HepG2 (cell line): ENCODE data around the gene CERS6. TPM values are rescaled to one million over a fixed set of nuclear protein-coding genes. Genes with fewer than 3 reads are reported as not detected.

Experiments used
- CCDC6 ChIP-seq: sonication (generic); formaldehyde crosslinking; IDR thresholded peaks from 2 replicates; pipeline ENCODE4 v1.8.1; 2022; ENCODE audit warnings: mild to moderate bottlenecking, missing genetic modification reagents, moderate library complexity
- CEBPB ChIP-seq: IDR thresholded peaks from 2 replicates; pipeline ENCODE4 v1.6.1; 2011; ENCODE audit warnings: low read depth, low read length, improper control_type of control experiment, borderline replicate concordance
- CHD4 ChIP-seq: fragments of 200-600 bp; sonication (generic); IDR thresholded peaks from 2 replicates; pipeline ENCODE4 v1.7.0; 2017; ENCODE audit warnings: mild to moderate bottlenecking, low read length, borderline replicate concordance
- EEA1 ChIP-seq: sonication (generic); formaldehyde crosslinking; IDR thresholded peaks from 2 replicates; pipeline ENCODE4 v1.5.1; 2020; ENCODE audit warnings: mild to moderate bottlenecking, missing genetic modification reagents, borderline replicate concordance
- FOXA3 ChIP-seq: IDR thresholded peaks from 2 replicates; pipeline ENCODE4 v1.6.1; 2016; ENCODE audit warnings: missing genetic modification reagents, missing compliant biosample characterization
- FOXP4 ChIP-seq: sonication (generic); formaldehyde crosslinking; IDR thresholded peaks from 2 replicates; pipeline ENCODE4 v1.4.0; 2020; ENCODE audit warnings: missing genetic modification reagents
- GATA4 ChIP-seq: sonication (generic); IDR thresholded peaks from 2 replicates; pipeline ENCODE4 v1.6.1; 2016; ENCODE audit warnings: antibody characterized with exemption, low read depth, borderline replicate concordance
- GATAD2A ChIP-seq: IDR thresholded peaks from 2 replicates; pipeline ENCODE4 v1.6.1; 2016
- HDAC2 ChIP-seq: sonication (generic); formaldehyde crosslinking; IDR thresholded peaks from 2 replicates; pipeline ENCODE4 v1.4.0; 2020; ENCODE audit warnings: missing genetic modification reagents
- HIC2 ChIP-seq: sonication (generic); formaldehyde crosslinking; IDR thresholded peaks from 2 replicates; pipeline ENCODE4 v1.9.0; 2022; ENCODE audit warnings: low read depth, missing genetic modification reagents
- HNF4G ChIP-seq, 2 experiments: sonication (generic) in 1 of 2; formaldehyde crosslinking in 1 of 2; IDR thresholded peaks; 2 replicates each; pipeline versions ENCODE4 v1.4.0 to v1.6.1; 2011 to 2020; ENCODE audit warnings: borderline replicate concordance in 2 of 2, low read depth in 2 of 2, mild to moderate bottlenecking in 2 of 2, low read length in 1 of 2, missing genetic modification reagents in 1 of 2, moderate library complexity in 1 of 2
- MTA3 ChIP-seq: sonication (generic); formaldehyde crosslinking; IDR thresholded peaks from 2 replicates; pipeline ENCODE4 v1.4.0; 2020; ENCODE audit warnings: missing genetic modification reagents
- NR2F6 ChIP-seq, 2 experiments: IDR thresholded peaks; 2 replicates each; pipeline ENCODE4 v1.6.1; 2016; ENCODE audit warnings: antibody characterized with exemption in 1 of 2, mild to moderate bottlenecking in 1 of 2
- PAXIP1 ChIP-seq: sonication (generic); formaldehyde crosslinking; conservative IDR thresholded peaks from 2 replicates; pipeline ENCODE4 v1.4.0; 2020; ENCODE audit warnings: mild to moderate bottlenecking, missing genetic modification reagents, moderate library complexity
- RAD51 ChIP-seq: fragments of 450-650 bp; IDR thresholded peaks from 2 replicates; pipeline ENCODE4 v1.6.1; 2016; ENCODE audit warnings: borderline replicate concordance
- REPIN1 ChIP-seq: sonication (generic); formaldehyde crosslinking; IDR thresholded peaks from 2 replicates; pipeline ENCODE4 v1.8.0; 2022; ENCODE audit warnings: missing genetic modification reagents, low read depth, mild to moderate bottlenecking, borderline replicate concordance
- SKI ChIP-seq: fragments of 450-650 bp; IDR thresholded peaks from one replicate; pipeline ENCODE4 v1.6.1; 2018; ENCODE audit warnings: mild to moderate bottlenecking; ENCODE audit not compliant: partially characterized antibody
- SOX6 ChIP-seq, 2 experiments: fragments of 450-650 bp in 1 of 2; sonication (generic) in 1 of 2; formaldehyde crosslinking in 1 of 2; IDR thresholded peaks; 2 replicates each; pipeline versions ENCODE4 v1.4.0 to v1.6.1; 2017 to 2020; ENCODE audit warnings: antibody characterized with exemption in 1 of 2, mild to moderate bottlenecking in 1 of 2, missing genetic modification reagents in 1 of 2
- TEAD3 ChIP-seq: optimal IDR thresholded peaks from 2 replicates; pipeline ENCODE3; 2016; ENCODE audit warnings: borderline replicate concordance
- TEF ChIP-seq: sonication (generic); formaldehyde crosslinking; IDR thresholded peaks from 2 replicates; pipeline ENCODE4 v1.5.0; 2020; ENCODE audit warnings: missing genetic modification reagents
- ZNF382 ChIP-seq: sonication (generic); formaldehyde crosslinking; IDR thresholded peaks from 2 replicates; pipeline ENCODE4 v1.5.0; 2020; ENCODE audit warnings: missing genetic modification reagents, mild to moderate bottlenecking, borderline replicate concordance
- ZNF629 ChIP-seq: sonication (generic); formaldehyde crosslinking; conservative IDR thresholded peaks from 2 replicates; pipeline ENCODE4 v1.5.0; 2020; ENCODE audit warnings: missing genetic modification reagents
- ZNF75D ChIP-seq: sonication (generic); formaldehyde crosslinking; IDR thresholded peaks from 2 replicates; pipeline ENCODE4 v1.8.1; 2023; ENCODE audit warnings: missing genetic modification reagents, mild to moderate bottlenecking, borderline replicate concordance
- polyA plus RNA-seq, 8 experiments: library from polyadenylated mRNA; depleted of rRNA in 3 of 8; stranded (reverse) in 7 of 8; unstranded in 1 of 8; fragments of >200 nt; fragmentation: Illumina TruSeq in 4 of 8; extraction: Trizol in 4 of 8; gene quantifications; 2 replicates each; pipeline versions ENCODE4 v1.2.1 to v1.2.3, GENCODE V29; 2011 to 2016; ENCODE audit warnings: low read depth in 4 of 8, missing spikeins in 1 of 8, mixed read lengths in 1 of 8; ENCODE audit not compliant: insufficient read depth in 1 of 8
- total RNA-seq, 5 experiments: library from RNA; depleted of rRNA; stranded (reverse); fragments of >200 nt; fragmentation: Illumina TruSeq; extraction: Trizol; gene quantifications; 2 replicates each; pipeline ENCODE4 v1.2.3, GENCODE V29; 2016; ENCODE audit warnings: low read depth in 1 of 5

Gene CERS6
- total and polyA plus RNA-seq, 2 of the 13 experiments (the other 11 are each of a cell fraction or from before 2014, with no cell fraction given), result 10.1 to 20.3 TPM

GRCh38 chr2:168467729-168468128 is 11.7 kb downstream of the CERS6 start (continued):
- TF ChIP-seq HIC2, result 0 out of 2 replicates have a peak, but pooled peaks have one; percentile 14
- TF ChIP-seq ZNF629 (CRISPR knock-in tag), result peak; percentile 49; the same call in 1 of the 2 replicates
- TF ChIP-seq HNF4G (IDR thresholded peaks at IDR 0.05; ENCODE audit: borderline replicate concordance, low read depth, low read length), result peak; percentile 59
- TF ChIP-seq HNF4G (CRISPR knock-in tag; IDR thresholded peaks at IDR 0.05; ENCODE audit: borderline replicate concordance, low read depth), result no peak; the same call in 1 of the 2 replicates
- TF ChIP-seq EEA1 (CRISPR knock-in tag), result no peak
- no peak for TF ChIP-seq RAD51
- TF ChIP-seq CCDC6 (CRISPR knock-in tag), result no peak
- TF ChIP-seq GATAD2A (CRISPR knock-in tag), result peak; percentile 65; the same call in 1 of the 2 replicates
- peak; percentile 74; the same call in 1 of the 2 replicates for TF ChIP-seq FOXP4 (CRISPR knock-in tag)
- TF ChIP-seq ZNF75D, result no peak
- no peak for TF ChIP-seq SOX6 (IDR thresholded peaks at IDR 0.05)
- TF ChIP-seq SOX6 (CRISPR knock-in tag; IDR thresholded peaks at IDR 0.05), result peak; percentile 81
- TF ChIP-seq CEBPB, result no peak
- peak; percentile 27; the same call in 1 of the 2 replicates for TF ChIP-seq HDAC2 (CRISPR knock-in tag)
- TF ChIP-seq GATA4, result no peak
- no peak for TF ChIP-seq TEF (CRISPR knock-in tag)
- no peak for TF ChIP-seq MTA3 (CRISPR knock-in tag)
- no peak for TF ChIP-seq ZNF382 (CRISPR knock-in tag)
- TF ChIP-seq REPIN1 (CRISPR knock-in tag), result no peak
- peak; percentile 78 for TF ChIP-seq PAXIP1 (CRISPR knock-in tag)
- peak; percentile 42; the same call in 1 of the 2 replicates for TF ChIP-seq CHD4
- peak; percentile 26; the same call in 1 of the 2 replicates for TF ChIP-seq NR2F6 (IDR thresholded peaks at IDR 0.05)
- no peak for TF ChIP-seq NR2F6 (CRISPR knock-in tag; IDR thresholded peaks at IDR 0.05)
- TF ChIP-seq FOXA3 (CRISPR knock-in tag), result peak; percentile 90
- no peak for TF ChIP-seq SKI
- no peak for TF ChIP-seq TEAD3 (CRISPR knock-in tag)
